Colon (tissue), 2 donors: ENCODE measurements around the gene TEX14.
"Not testable (repeated sequence)": the region's sequence is repeated elsewhere in the genome, so short reads cannot be mapped to it uniquely, and the experiment has no call there.

Source experiments
- FAIRE-seq: peaks from 2 replicates; lab custom pipeline; 2012; peaks lifted over from hg19 to GRCh38; lab: Jason Lieb, UNC
- donor health status: control.
- donor health status: control.

The TEX14 gene

DNA sequence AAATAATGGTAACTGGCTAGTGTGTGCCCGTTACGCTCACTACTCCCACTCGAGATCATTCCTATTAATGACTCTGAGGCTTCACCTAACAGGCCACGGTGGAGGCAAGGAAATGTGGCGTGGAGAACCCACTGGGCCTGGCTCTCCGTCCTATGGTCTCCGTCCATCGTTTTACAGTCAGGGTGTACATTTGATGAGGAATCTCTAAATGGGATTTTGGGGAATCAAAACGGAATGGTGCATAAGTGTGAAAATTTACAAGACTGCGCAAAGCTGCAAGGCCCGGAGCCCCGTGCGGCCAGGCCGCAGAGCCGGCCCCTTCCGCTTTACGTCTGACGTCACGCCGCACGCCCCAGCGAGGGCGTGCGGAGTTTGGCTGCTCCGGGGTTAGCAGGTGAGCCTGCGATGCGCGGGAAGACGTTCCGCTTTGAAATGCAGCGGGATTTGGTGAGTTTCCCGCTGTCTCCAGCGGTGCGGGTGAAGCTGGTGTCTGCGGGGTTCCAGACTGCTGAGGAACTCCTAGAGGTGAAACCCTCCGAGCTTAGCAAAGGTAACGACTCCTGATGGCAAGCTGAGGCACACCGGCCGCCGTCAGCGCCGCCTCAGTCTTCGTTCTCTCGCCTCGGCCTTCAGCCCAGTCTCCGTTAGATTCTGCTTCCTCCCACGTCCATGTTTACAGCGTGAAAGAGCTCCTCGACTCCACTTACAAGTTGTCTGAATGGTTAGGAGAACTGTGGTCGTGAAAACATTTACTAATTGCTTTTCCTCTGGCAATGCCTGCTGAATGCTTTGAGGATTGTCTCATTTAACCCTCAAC, 602 bp upstream of the TEX14 start, which contains the start of gene RAD51C:
Gene RAD51C (plus strand): TSS at position 364 of the 817 bp plus-strand sequence. CDS start 42 bp downstream, at position 406.
- no peak for FAIRE-seq

DNA sequence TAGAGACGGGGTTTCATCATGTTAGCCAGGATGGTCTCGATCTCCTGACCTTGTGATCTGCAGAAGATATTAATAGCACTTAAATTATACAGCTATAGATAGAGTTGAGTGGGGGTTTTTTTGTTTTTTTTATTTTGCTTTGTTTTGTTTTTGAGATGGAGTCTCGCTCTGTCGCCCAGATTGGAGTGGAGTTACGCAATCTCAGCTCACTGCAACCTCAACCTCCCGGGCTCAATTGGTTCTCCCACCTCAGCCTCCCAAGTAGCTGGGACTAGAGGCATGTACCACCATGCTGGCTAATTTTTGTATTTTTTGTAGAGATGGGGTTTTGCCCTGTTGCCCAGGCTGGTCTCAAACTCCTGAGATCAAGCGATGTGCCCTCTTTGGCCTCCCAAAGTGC, 1.8 kb downstream of the TEX14 start:
- FAIRE-seq: not testable (repeated sequence)

DNA sequence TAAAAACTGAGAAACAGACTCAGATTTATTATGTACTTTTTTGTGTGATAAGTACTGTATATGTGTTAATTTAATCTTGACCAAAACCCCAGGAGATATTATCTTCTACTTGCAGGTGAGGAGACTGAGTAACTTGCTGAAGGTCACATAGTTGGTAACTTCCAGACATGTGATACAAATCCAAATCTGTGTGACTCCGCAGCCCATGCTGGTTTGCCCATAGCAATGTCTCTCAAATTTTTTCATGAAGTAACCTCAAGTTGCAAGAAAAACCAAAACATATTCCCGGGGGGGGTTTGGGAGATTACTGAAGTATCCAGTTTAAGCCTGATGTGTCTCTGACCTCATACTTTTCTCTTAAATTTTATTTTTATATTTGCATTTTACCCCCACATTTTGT, 3.3 kb downstream of the TEX14 start:
- FAIRE-seq: no peak

DNA sequence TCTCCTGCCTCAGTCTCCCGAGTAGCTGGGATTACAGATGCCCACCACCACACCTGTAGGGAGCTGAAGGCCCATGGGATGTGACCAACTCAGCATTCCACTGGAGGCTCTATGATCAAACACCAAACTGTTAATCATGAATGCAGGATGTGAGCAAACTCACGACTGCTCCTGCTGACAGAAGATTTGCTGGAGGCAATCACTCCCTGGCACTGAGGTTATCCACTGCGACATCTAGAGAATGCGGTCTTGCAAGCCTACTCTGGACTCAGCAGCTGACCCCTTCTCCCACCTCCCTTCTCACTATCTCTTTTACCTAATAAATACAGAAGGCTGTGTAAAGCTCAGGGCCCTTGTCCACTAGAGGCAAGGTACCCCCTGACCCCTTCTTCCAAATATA, 4.9 kb downstream of the TEX14 start:
- FAIRE-seq: no peak

DNA sequence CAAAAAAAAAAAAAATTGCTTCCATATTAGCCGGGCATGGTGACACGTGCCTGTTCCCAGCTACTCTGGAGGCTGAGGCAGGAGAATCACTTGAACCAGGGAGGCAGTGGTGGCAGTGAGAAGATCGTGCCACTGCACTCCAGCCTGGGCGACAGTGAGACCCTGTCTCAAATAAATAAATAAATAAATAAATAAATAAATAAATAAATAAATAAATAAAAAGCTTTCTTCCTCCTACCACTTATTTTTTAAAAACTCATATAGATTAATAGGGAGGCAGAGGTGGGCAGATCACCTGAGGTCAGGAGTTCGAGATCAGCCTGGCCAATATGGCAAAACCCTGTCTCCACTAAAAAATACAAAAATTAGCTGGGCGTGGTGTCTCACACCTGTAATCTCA, 7.4 kb downstream of the TEX14 start:
- FAIRE-seq: not testable (repeated sequence)

DNA sequence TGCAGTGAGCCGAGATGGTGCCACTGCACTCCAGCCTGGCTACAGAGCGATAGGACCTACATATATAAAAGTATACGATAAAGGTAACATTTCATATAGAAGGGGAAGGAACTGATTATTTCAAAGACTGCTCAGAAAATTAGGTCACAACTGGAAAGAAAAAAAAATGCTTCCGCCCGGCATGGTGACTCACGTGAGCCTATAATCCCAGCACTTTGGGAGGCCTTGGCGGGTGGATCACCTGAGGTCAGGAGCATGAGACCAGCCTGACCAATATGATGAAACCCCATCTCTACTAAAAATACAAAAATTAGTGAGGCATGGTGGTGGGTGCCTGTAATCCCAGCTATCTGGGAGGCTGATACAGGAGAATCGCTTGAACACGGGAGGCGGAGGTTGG, 7.8 kb downstream of the TEX14 start:
- no peak for FAIRE-seq

DNA sequence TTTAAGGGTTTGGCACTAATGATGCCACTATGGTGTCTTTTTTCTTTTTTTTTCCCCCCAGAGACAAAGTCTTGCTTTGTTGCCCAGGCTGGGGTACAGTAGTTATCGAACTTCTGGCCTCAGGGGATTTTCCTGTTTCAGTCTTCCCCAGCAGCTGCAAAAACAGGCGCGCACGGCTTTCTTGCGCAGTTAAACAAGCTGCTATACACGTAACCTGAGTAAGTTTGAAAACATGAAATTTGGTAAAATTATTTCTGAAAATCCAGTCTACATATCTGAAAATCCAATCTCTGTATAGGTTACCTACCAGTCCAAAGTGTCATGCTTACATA, 11.8 kb downstream of the TEX14 start:
- no peak for FAIRE-seq

DNA sequence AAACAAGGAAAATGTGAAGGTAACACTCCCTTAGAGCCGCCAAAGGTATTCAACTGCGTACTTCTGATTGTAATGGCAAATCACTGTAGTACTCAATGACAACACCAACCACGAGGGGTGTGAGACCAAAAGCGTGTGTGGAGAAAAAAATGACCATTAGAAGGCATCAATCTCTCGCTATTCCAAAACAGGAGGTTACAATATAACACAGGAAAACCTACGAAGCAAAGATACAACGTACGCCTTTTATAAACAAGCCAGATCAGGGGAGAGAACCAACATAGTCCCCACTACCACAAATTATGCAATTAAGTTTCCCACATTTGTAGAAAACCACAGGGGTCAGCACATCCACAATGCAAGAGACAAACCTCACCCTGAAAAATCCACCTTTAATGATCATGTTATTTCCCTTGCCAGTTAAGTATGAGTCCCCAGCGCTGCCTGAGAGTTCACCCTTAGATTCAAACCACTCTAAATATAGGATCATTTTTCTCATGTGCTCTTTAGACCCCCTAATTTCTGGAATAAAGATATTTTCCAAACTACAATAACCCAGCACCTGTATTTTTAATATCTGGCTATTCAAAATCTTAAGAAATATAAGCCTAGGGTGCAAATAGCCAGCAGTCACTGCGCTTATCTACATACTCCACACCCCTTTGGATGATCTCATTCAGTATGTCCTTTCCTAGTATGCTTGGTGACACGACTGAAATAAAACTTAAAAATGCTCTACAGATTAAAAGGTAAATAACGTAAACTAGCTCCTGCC, 12.4 kb downstream of the TEX14 start:
- no peak for FAIRE-seq

DNA sequence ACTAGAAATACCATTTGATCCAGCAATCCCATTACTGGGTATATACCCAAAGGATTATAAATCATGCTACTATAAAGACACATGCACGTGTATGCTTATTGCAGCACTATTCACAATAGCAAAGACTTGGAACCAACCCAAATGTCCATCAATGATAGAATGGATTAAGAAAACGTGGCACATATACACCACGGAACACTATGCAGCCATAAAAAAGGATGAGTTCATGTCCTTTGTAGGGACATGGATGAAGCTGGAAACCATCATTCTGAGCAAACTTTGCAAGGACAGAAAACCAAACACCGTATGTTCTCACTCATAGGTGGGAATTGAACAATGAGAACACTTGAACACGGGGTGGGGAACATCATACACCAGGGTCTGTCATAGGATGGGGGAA, 13.6 kb downstream of the TEX14 start:
- FAIRE-seq: not testable (repeated sequence)

DNA sequence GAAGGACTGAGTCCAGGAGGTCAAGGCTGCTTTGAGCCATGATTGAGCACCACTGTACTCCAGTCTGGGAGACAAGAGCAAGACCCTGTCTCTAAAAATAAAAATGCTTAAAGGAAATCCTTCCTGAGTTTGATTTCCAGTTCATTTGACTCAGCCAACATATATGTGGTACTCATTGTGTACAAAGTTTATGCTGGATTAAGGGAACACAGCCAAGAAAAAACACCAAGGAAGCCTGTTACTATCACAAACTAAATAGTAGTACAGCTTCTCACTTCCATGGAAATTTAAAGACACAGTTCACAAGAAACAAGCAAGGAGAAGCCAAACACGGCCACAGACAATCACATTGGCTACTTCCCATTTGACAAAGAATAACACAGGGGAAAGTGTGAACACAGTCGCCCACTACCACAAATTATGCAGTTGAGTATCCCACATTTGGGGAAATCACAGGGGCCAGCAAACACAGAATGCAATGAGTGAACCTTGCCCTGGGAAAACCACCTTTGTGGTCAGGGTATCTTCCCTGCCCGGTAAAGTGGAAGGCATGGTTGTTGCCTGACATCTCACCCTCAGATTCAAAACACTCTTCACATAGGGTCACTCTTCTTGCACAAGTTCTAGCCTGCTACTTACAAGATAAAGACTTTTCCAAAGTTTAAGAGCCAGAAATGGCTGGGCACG, 14.5 kb downstream of the TEX14 start:
- FAIRE-seq: no peak

DNA sequence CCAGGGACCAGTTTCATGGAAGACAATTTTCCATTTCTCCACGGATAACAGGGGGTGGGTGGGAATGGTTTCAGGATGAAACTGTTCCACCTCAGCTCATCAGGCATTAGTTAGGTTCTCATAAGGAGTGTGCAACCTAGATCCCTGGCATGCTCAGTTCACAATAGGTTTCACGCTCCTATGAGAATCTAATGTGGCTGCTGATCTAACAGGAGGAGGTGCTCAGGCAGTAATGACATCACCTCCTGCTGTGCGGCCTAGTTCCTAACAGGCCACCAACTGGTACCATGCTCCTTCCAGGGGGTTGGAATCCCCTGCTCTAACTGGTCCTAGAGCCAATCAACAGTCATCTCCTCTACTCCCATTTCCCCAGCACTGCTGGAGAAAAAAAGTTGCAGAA, 19.9 kb downstream of the TEX14 start:
- FAIRE-seq: no peak

DNA sequence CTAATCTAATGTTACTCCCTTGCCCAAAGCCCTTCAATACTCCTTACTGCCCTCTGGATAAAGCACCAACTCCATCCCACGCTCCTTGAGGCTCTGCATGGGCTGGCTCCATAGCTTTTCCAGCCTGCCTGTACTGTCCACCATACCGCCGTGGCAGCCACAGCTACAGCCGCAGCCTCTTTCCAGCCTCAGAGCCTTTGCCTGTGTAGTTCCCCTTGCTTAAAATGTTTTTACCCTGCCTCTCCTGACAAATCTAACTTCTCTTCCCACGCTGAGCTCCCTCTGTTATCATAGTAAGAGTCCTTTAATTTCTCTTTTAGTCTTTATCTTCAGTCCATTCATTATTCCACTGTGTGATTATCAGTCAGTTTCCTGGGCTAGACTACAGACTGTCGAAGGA, 22.0 kb downstream of the TEX14 start:
- FAIRE-seq: no peak

DNA sequence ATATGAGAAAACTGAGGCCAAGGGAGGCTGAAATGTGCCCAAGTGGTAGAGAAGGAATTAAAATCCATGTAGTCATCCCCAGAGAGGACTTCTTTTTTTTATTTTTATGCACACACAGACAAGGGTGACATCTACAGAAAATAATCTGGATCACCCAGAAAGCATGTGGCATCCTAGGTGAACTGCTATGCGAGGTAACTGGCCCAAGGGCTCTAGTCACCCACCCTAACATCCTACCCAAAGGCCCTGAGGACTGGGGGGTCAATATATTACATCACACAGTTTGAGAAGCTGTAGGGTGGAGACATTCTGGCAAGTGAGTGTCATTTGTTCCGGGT, 23.3 kb downstream of the TEX14 start:
- FAIRE-seq: no peak

DNA sequence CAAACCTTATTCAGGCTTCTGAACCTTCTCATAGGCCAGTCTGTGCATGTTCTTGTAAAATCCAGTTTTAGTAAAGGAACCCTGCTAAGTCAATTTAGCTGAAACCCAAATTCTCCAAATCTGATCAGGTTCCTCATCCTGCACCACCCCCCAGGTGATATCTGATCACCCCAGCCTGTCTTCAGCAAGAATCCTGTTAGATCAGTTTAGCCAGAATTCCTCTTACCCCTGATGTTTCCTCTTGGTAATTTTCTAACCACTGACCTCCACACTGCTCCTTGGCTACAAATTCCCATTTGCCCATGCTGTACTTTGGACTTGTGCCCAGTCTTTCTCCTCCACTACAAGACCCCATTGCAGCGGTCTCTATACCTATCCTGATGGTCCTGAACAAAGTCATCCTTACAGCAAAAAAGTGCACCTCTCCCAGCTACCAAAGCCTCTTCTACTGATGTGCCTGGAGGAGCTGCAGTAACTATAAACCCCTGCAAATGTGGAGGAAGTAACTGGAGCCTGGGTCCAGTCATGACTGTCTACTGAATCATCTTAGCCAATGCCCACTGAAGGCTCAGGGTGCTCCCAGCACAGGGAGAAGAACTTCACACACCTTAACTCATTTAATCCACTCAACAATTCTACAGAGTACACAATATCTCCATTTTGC, 23.8 kb downstream of the TEX14 start:
- FAIRE-seq: no peak

DNA sequence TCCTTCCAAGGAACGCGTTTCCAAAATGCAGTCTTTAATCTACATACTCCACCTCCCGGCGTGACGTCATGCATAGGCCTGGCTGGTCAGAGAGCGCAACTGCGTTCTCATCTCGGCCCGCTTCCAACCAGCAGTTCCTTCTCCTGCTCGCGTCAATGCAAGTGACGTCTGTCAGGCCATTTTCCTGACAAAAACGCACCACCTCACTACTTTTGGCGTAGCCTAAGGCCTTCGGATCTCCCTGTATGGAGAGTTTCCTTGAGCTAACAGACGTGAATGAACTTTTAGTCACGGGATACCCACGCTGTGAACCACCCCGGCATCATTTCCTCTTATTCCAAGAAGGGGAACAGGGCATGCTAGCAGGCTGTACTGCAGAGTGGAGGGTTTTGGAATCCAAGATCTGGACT, 25.0 kb downstream of the TEX14 start:
- no peak for FAIRE-seq

DNA sequence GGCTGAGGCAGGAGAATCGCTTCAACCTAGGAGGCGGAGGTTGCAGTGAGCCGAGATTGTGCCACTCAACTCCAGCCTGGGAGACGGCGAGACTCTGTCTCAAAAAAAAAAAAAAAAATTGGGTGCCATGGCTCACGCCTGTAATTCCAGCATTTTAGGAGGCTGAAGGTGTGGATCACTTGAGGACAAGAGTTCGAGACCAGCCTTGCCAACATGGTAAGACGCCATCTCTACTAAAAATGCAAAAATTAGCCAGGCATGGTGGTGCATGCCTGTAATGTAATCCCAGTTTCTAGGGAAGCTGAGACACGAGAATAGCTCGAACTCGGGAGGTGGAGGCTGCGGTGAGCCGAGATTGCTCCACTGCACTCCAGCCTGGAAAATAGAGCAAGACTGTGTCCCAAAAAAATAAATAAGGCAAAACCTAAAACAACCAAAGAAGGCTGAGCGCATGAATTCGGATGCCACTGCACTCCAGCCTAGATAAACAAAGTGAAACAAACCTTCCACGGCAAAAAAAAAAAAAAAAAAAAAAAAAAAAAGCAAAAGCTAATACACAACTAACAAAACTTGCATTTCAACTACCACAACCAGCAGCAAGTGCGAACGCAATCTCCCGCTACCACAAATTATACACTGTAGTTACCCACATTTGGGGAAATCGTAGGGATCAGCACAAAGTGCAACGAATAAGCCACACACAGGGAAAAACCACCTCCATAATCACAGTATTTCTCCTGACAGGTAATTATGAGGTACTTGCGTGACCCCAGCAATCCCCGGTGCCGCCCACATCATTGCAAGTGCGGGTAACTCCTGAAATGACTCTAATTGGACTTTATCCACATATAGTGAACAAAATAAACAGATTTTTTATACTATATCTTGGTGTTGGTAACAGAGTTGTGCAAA, 25.6 kb downstream of the TEX14 start:
- FAIRE-seq: no peak

DNA sequence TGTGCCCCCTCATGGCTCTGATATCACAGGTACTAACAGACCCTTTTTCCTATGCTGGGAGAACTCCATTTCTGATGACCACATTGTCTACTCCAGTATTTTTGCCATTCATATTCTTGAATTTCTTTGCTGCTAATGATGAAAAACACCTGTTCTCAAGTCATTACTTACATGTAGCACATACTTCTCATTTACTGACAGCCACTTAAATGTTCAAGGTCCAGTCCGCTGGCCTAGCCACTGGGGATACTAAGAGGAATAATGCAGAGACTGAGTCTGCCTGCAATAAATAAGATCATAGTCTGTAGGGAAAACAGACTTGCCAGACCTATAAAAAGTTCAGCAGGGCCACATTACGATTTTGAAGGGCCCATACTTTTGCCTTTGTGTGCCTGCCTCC, 27.5 kb downstream of the TEX14 start:
- no peak for FAIRE-seq

DNA sequence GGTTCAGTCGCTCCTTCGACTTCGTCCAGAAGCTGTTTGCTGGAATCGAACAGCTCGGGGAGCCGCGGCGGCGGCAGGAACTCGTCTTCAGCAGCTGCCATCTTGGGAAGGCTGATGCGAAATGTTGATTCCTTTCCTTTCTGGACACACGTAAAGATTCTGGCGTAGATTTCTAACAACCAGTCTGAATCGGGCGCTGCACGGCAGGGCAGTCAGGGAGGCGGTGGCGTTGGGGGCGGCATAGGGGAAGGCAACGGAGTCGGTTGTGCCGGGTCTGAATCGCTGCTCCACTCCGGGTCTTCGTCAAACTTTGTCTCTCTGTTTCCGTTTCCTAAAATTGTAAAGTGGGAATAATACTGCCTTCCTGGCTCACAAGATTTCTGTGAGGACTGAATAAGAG, 30.3 kb downstream of the TEX14 start:
- FAIRE-seq: no peak

DNA sequence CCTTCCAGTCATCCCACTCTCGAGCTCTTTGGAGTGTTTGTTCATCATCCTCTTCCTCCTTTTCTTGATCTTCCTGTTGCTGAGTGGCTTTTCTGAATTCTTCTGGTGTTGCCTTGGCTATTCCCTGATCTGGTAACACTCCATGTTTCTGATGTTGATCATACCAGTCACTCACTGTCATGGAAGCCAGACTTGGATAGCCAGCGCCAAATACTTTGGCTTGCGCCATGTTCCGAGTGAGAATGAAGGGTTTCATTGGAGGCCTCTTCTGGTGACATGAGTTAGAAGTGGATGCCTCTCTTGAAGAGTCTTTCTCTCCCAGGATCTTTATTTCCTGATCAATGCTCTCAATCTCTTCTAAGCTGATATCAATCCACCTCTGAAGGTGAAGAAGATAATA, 31.2 kb downstream of the TEX14 start:
- no peak for FAIRE-seq

DNA sequence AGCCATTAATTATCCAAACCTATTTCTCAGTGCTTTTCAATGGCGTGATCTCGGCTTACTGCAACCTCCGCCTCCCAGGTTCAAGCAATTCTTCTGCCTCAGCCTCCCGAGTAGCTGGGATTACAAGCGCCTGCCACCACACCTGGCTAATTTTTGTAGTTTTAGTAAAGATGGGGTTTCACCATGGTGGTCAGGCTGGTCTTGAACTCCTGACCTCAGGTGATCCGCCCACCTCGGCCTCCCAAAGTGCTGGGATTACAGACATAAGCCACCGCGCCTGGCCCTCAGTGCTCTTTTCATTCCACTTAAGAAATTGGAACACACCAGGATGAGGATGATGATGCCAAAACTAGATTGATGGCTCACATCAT, 32.1 kb downstream of the TEX14 start:
- FAIRE-seq: not testable (repeated sequence)
